Measurements from ENCODE around the gene IFITM1. TPM values are rescaled to one million over a fixed set of nuclear protein-coding genes. Genes with fewer than 3 reads are reported as not detected.
A peak's percentile ranks its signal among the peaks of the same experiment; 100 is the strongest.

Gene IFITM1
- total and polyA plus RNA-seq, 9 donors = 19.8 to 33.3 (median 24.6) TPM

- H3K9me3 ChIP-seq (replicated peaks; ENCODE audit: control insufficient read depth, low read depth, low read length) = no peaks in the 10 kb centered on the region
- peaks cover 38% of the 10 kb centered on the region for H3K27me3 ChIP-seq (ENCODE audit: control insufficient read depth, insufficient read depth, low read length)
- H3K4me3 ChIP-seq (ENCODE audit: low read length) = peak within 1 kb of the TSS; percentile 53
- H3K36me3 ChIP-seq (ENCODE audit: control insufficient read depth, insufficient read depth, low read length) = peaks cover 2% of the 10 kb centered on the region
- peak; percentile 69 for DNase-seq
- peaks cover 20% of the 10 kb centered on the region for H3K4me1 ChIP-seq (ENCODE audit: control insufficient read depth, insufficient read depth, low read length)
- H3K27ac ChIP-seq (ENCODE audit: low read length) = no peak within 1 kb of the TSS
- under 1% methylated on average over 88 of the region's 112 CpGs for WGBS (ENCODE audit: insufficient coverage)
These were observed 25.1 kb upstream of the IFITM1 start, which contains the start of gene PGGHG for GRCh38 chr11:288478-289397. TSS of gene PGGHG (plus strand) at chr11:289126. CDS start at chr11:289817, 691 bp downstream.

- Histone ChIP-seq H3K4me3 (ENCODE audit: low read length) (peak overlapping the region; percentile 25), H3K9me3 (replicated peaks; ENCODE audit: control insufficient read depth, low read depth, low read length) (no peaks in the 10 kb centered on the region), H3K27ac (ENCODE audit: low read length) (no peak overlapping the region), H3K36me3 (ENCODE audit: control insufficient read depth, insufficient read depth, low read length) (peaks cover 4% of the 10 kb centered on the region), H3K4me1 (ENCODE audit: control insufficient read depth, insufficient read depth, low read length) (peaks cover 20% of the 10 kb centered on the region), H3K27me3 (ENCODE audit: control insufficient read depth, insufficient read depth, low read length) (peaks cover 34% of the 10 kb centered on the region)
- WGBS (ENCODE audit: insufficient coverage) = 22% methylated on average over 8 of the region's 14 CpGs
- no peak for DNase-seq
These were observed 24.5 kb upstream of the IFITM1 start for GRCh38 chr11:289398-289711.

- 70% methylated on average over 45 of the region's 48 CpGs for WGBS (ENCODE audit: insufficient coverage)
- peaks cover 6% of the 10 kb centered on the region for H3K36me3 ChIP-seq (ENCODE audit: control insufficient read depth, insufficient read depth, low read length)
- H3K9me3 ChIP-seq (replicated peaks; ENCODE audit: control insufficient read depth, low read depth, low read length) = no peaks in the 10 kb centered on the region
- no peak overlapping the region for H3K27ac ChIP-seq (ENCODE audit: low read length)
- no peak for DNase-seq
- H3K4me3 ChIP-seq (ENCODE audit: low read length) = peak overlapping the region; percentile 25
- H3K27me3 ChIP-seq (ENCODE audit: control insufficient read depth, insufficient read depth, low read length) = peaks cover 31% of the 10 kb centered on the region
- peaks cover 20% of the 10 kb centered on the region for H3K4me1 ChIP-seq (ENCODE audit: control insufficient read depth, insufficient read depth, low read length)
These were observed 23.9 kb upstream of the IFITM1 start for GRCh38 chr11:289712-290620.

- Histone ChIP-seq H3K4me3 (ENCODE audit: low read length) (no peak overlapping the region), H3K9me3 (replicated peaks; ENCODE audit: control insufficient read depth, low read depth, low read length) (no peaks in the 10 kb centered on the region), H3K27ac (ENCODE audit: low read length) (no peak overlapping the region), H3K36me3 (ENCODE audit: control insufficient read depth, insufficient read depth, low read length) (peaks cover 6% of the 10 kb centered on the region), H3K4me1 (ENCODE audit: control insufficient read depth, insufficient read depth, low read length) (peaks cover 20% of the 10 kb centered on the region), H3K27me3 (ENCODE audit: control insufficient read depth, insufficient read depth, low read length) (peaks cover 26% of the 10 kb centered on the region)
- no peak for DNase-seq
- WGBS (ENCODE audit: insufficient coverage) = 68% methylated on average over 11 of the region's 13 CpGs
These were observed 23.1 kb upstream of the IFITM1 start for GRCh38 chr11:290621-291231.

GRCh38 chr11:291281-292210, 22.3 kb upstream of the IFITM1 start:
- no peak overlapping the region for H3K27ac ChIP-seq (ENCODE audit: low read length)
- H3K27me3 ChIP-seq (ENCODE audit: control insufficient read depth, insufficient read depth, low read length) = peaks cover 17% of the 10 kb centered on the region
- DNase-seq = no peak
- H3K36me3 ChIP-seq (ENCODE audit: control insufficient read depth, insufficient read depth, low read length) = peaks cover 6% of the 10 kb centered on the region
- WGBS (ENCODE audit: insufficient coverage) = 75% methylated on average over 41 of the region's 44 CpGs
- H3K4me1 ChIP-seq (ENCODE audit: control insufficient read depth, insufficient read depth, low read length) = peaks cover 20% of the 10 kb centered on the region
- H3K4me3 ChIP-seq (ENCODE audit: low read length) = no peak overlapping the region
- H3K9me3 ChIP-seq (replicated peaks; ENCODE audit: control insufficient read depth, low read depth, low read length) = no peaks in the 10 kb centered on the region

- H3K4me3 ChIP-seq (ENCODE audit: low read length) = no peak overlapping the region
- H3K9me3 ChIP-seq (replicated peaks; ENCODE audit: control insufficient read depth, low read depth, low read length) = no peaks in the 10 kb centered on the region
- H3K27ac ChIP-seq (ENCODE audit: low read length) = no peak overlapping the region
- peaks cover 11% of the 10 kb centered on the region for H3K27me3 ChIP-seq (ENCODE audit: control insufficient read depth, insufficient read depth, low read length)
- 91% methylated on average over 18 of the region's 29 CpGs for WGBS (ENCODE audit: insufficient coverage)
- peaks cover 20% of the 10 kb centered on the region for H3K4me1 ChIP-seq (ENCODE audit: control insufficient read depth, insufficient read depth, low read length)
- no peak for DNase-seq
- H3K36me3 ChIP-seq (ENCODE audit: control insufficient read depth, insufficient read depth, low read length) = peaks cover 6% of the 10 kb centered on the region
These were observed 21.4 kb upstream of the IFITM1 start for GRCh38 chr11:292211-293121.

GRCh38 chr11:293271-293851, 20.5 kb upstream of the IFITM1 start:
- 85% methylated on average over 14 of the region's 18 CpGs for WGBS (ENCODE audit: insufficient coverage)
- H3K9me3 ChIP-seq (replicated peaks; ENCODE audit: control insufficient read depth, low read depth, low read length) = no peaks in the 10 kb centered on the region

GRCh38 chr11:293852-294661, 19.8 kb upstream of the IFITM1 start:
- 83% methylated on average over 18 of the region's 27 CpGs for WGBS (ENCODE audit: insufficient coverage)
- no peak overlapping the region for H3K4me3 ChIP-seq (ENCODE audit: low read length)

More at GRCh38 chr11:293271-293851, 20.5 kb upstream of the IFITM1 start:
- no peak for DNase-seq
- peaks cover 20% of the 10 kb centered on the region for H3K4me1 ChIP-seq (ENCODE audit: control insufficient read depth, insufficient read depth, low read length)
- H3K36me3 ChIP-seq (ENCODE audit: control insufficient read depth, insufficient read depth, low read length) = peaks cover 6% of the 10 kb centered on the region
- H3K4me3 ChIP-seq (ENCODE audit: low read length) = no peak overlapping the region
- no peak overlapping the region for H3K27ac ChIP-seq (ENCODE audit: low read length)
- peaks cover 4% of the 10 kb centered on the region for H3K27me3 ChIP-seq (ENCODE audit: control insufficient read depth, insufficient read depth, low read length)

More at GRCh38 chr11:293852-294661, 19.8 kb upstream of the IFITM1 start:
- no peaks in the 10 kb centered on the region for H3K9me3 ChIP-seq (replicated peaks; ENCODE audit: control insufficient read depth, low read depth, low read length)
- peaks cover 6% of the 10 kb centered on the region for H3K36me3 ChIP-seq (ENCODE audit: control insufficient read depth, insufficient read depth, low read length)
- peaks cover 18% of the 10 kb centered on the region for H3K4me1 ChIP-seq (ENCODE audit: control insufficient read depth, insufficient read depth, low read length)
- no peak for DNase-seq
- H3K27ac ChIP-seq (ENCODE audit: low read length) = no peak overlapping the region
- H3K27me3 ChIP-seq (ENCODE audit: control insufficient read depth, insufficient read depth, low read length) = peaks cover 2% of the 10 kb centered on the region

Measured in muscle of leg (tissue), 11 donors.